Testis (tissue), 2 donors: ENCODE results near the gene SMIM23.

ENCODE experiments used
- POLR2A ChIP-seq: fragments of 450-650 bp; IDR thresholded peaks from one replicate; pipeline ENCODE4 v1.6.1; 2017; ENCODE audit warnings: antibody characterized with exemption, mild to moderate bottlenecking, moderate library complexity
- TF ChIP-seq, protein P1 (sequence below), 3 experiments: fragments of 450-650 bp in 2 of 3; fragments of 200-600 bp in 1 of 3; sonication (generic) in 1 of 3; IDR thresholded peaks; one replicate each; pipeline ENCODE4 v1.5.1; 2016 to 2019; ENCODE audit warnings: antibody characterized with exemption in 3 of 3, mild to moderate bottlenecking in 2 of 3, moderate library complexity in 1 of 3

DNA sequence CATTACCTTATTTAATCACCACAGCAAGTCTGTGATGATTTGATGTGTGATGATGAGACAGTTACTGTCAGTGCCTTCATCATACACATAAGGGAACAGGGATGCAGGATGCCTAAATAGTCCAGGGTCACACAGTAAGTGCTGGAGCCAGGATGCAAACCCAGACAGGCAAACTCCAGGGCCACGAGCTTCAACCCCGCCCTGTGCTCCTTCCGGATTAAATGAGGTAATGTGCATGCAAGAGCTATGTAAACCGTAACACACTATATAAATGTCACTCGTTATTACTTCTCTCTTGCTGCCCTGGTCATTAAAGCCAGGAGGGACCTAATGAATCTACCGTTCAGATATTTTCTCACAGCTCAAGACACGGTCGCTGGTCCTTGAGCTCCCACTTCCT, 12.8 kb downstream of the SMIM23 start:
- TF ChIP-seq, protein P1, sequence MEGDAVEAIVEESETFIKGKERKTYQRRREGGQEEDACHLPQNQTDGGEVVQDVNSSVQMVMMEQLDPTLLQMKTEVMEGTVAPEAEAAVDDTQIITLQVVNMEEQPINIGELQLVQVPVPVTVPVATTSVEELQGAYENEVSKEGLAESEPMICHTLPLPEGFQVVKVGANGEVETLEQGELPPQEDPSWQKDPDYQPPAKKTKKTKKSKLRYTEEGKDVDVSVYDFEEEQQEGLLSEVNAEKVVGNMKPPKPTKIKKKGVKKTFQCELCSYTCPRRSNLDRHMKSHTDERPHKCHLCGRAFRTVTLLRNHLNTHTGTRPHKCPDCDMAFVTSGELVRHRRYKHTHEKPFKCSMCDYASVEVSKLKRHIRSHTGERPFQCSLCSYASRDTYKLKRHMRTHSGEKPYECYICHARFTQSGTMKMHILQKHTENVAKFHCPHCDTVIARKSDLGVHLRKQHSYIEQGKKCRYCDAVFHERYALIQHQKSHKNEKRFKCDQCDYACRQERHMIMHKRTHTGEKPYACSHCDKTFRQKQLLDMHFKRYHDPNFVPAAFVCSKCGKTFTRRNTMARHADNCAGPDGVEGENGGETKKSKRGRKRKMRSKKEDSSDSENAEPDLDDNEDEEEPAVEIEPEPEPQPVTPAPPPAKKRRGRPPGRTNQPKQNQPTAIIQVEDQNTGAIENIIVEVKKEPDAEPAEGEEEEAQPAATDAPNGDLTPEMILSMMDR (IDR thresholded peaks at IDR 0.05), result no peak
- no peak for TF ChIP-seq POLR2A
